Testis (tissue), 3 donors: ENCODE measurements around the gene ACTMAP. TPM values are rescaled to one million over a fixed set of nuclear protein-coding genes. Genes with fewer than 3 reads are reported as not detected.

Source experiments
- DNase-seq: peaks from one replicate; pipeline ENCODE4 v3.0.0-alpha.2; 2019
- H3K27ac ChIP-seq, 2 donors: fragments of 200-600 bp; sonication (generic); one replicate each; pipeline ENCODE4 v1.5.1; 2019
- H3K27me3 ChIP-seq: fragments of 200-600 bp; sonication (generic); one replicate; pipeline ENCODE4 v1.5.1; 2019
- H3K36me3 ChIP-seq: fragments of 200-600 bp; sonication (generic); one replicate; pipeline ENCODE4 v1.5.1; 2017; ENCODE audit warnings: low read depth; ENCODE audit errors: missing control alignments
- H3K4me1 ChIP-seq: fragments of 200-600 bp; sonication (generic); one replicate; pipeline ENCODE4 v1.5.1; 2019
- H3K4me3 ChIP-seq, 2 donors: fragments of 200-600 bp; sonication (generic); one replicate each; pipeline ENCODE4 v1.5.1; 2017 to 2019
- H3K9me3 ChIP-seq: fragments of 200-600 bp; sonication (generic); one replicate; pipeline ENCODE4 v1.5.1; 2017
- CTCF ChIP-seq, 3 experiments: fragments of 450-650 bp in 2 of 3; fragments of 200-600 bp in 1 of 3; sonication (generic) in 1 of 3; IDR thresholded peaks; one replicate each; pipeline ENCODE4 v1.5.1; 2016 to 2019; ENCODE audit warnings: antibody characterized with exemption in 3 of 3, mild to moderate bottlenecking in 2 of 3, moderate library complexity in 1 of 3
- POLR2A ChIP-seq: fragments of 450-650 bp; IDR thresholded peaks from one replicate; pipeline ENCODE4 v1.6.1; 2017; ENCODE audit warnings: antibody characterized with exemption, mild to moderate bottlenecking, moderate library complexity
- WGBS, 2 donors: methylation state at CpG; one replicate each; pipeline ENCODE4 v1.1.5; 2018; 5-methylcytosine and 5-hydroxymethylcytosine counted together
- intact Hi-C: fragments of 100-400 bp; cut with DNase I; formaldehyde crosslinking; loops from one replicate; pipeline ENCODE4 v1.15.1; 2023; ENCODE audit warnings: low total_unique reads
- polyA plus RNA-seq: library from polyadenylated mRNA; stranded (reverse); fragments of 350-450 nt; fragmentation: Illumina TruSeq; extraction: RNeasy Lipid Tissue Mini Kit (QIAGEN cat#74804); gene quantifications from one replicate; pipeline ENCODE4 v1.2.3, GENCODE V29; 2014; ENCODE audit warnings: low read depth, low replicate concordance; ENCODE audit not compliant: insufficient read depth
- small RNA-seq, 2 donors: library from RNA; depleted of rRNA; stranded (forward); fragments of <200 nt; gene quantifications; one replicate each; pipeline ENCODE3, GENCODE V24; 2016
- total RNA-seq, 2 donors: library from RNA; depleted of rRNA; stranded (reverse); fragments of >200 nt; gene quantifications; one replicate each; pipeline ENCODE4 v1.2.3, GENCODE V29; 2016

ACTMAP gene
- total and polyA plus RNA-seq, 3 donors from 2014 or later, result 14.8 to 21.5 (median 17.7) TPM

GRCh38 chr19:40693896-40694295 is 56.4 kb downstream of the ACTMAP start:
- no peaks in the 10 kb centered on the region for H3K9me3 ChIP-seq
- no peak overlapping the region for H3K27ac ChIP-seq
- DNase-seq, result no peak
- intact Hi-C loops, result no loop called here
- WGBS, 2 donors, result 82 to 97% methylated on average over 4 of the region's 4 CpGs
- H3K36me3 ChIP-seq, result no peaks in the 10 kb centered on the region
- no peak for TF ChIP-seq POLR2A
- no peak for TF ChIP-seq CTCF (IDR thresholded peaks at IDR 0.05)
- no peak overlapping the region for H3K4me3 ChIP-seq
- peaks cover 15% of the 10 kb centered on the region for H3K4me1 ChIP-seq
- H3K27me3 ChIP-seq, result no peaks in the 10 kb centered on the region

GRCh38 chr19:40693150-40693788 is 57.0 kb downstream of the ACTMAP start:
- DNase-seq, result no peak
- no peaks in the 10 kb centered on the region for H3K36me3 ChIP-seq
- no peak overlapping the region for H3K27ac ChIP-seq
- H3K9me3 ChIP-seq, result no peaks in the 10 kb centered on the region
- intact Hi-C loops, result no loop called here
- no peak for TF ChIP-seq CTCF (IDR thresholded peaks at IDR 0.05)
- no peak for TF ChIP-seq POLR2A
- peaks cover 15% of the 10 kb centered on the region for H3K4me1 ChIP-seq
- no peaks in the 10 kb centered on the region for H3K27me3 ChIP-seq
- WGBS, 2 donors, result 88 to 98% methylated on average over 9 to 11 of the region's 11 CpGs
- no peak overlapping the region for H3K4me3 ChIP-seq

- intact Hi-C loops, result no loop called here
- no peak for DNase-seq
- Histone ChIP-seq H3K4me3 (no peak overlapping the region), H3K36me3 (no peaks in the 10 kb centered on the region), H3K9me3 (no peaks in the 10 kb centered on the region), H3K4me1 (peaks cover 19% of the 10 kb centered on the region), H3K27ac (peak overlapping the region in 1 of 2 donors; percentile 92), H3K27me3 (no peaks in the 10 kb centered on the region)
- 64 to 79% methylated on average over 14 of the region's 14 CpGs for WGBS, 2 donors
- no peak for TF ChIP-seq CTCF (IDR thresholded peaks at IDR 0.05)
- TF ChIP-seq POLR2A, result no peak
These were observed 58.1 kb downstream of the ACTMAP start for GRCh38 chr19:40692212-40692551.

GRCh38 chr19:40691421-40692211 is 58.7 kb downstream of the ACTMAP start:
- Histone ChIP-seq H3K27ac (peak overlapping the region; percentile 76 to 92), H3K27me3 (no peaks in the 10 kb centered on the region), H3K9me3 (no peaks in the 10 kb centered on the region), H3K4me3 (peak overlapping the region in 1 of 2 donors; percentile 80), H3K36me3 (no peaks in the 10 kb centered on the region), H3K4me1 (peaks cover 19% of the 10 kb centered on the region)
- TF ChIP-seq POLR2A, result no peak
- TF ChIP-seq CTCF (IDR thresholded peaks at IDR 0.05), result no peak
- intact Hi-C loops, result no loop called here
- 39 to 40% methylated on average over 22 to 24 of the region's 24 CpGs for WGBS, 2 donors
- no peak for DNase-seq

Small RNA genes within 50 kb of the gene (small RNA-seq; reads per million reads assigned to genes)
- 0 reads per million in 2 donors for gene RNU6-195P

Other genes with a start within 250 kb of the ACTMAP start
- 10 to 100 TPM; 35.6 to 56.3 TPM for gene SHKBP1, start 173.6 kb downstream of the ACTMAP start, total RNA-seq
- gene SHKBP1, start 173.6 kb downstream of the ACTMAP start, polyA plus RNA-seq, result 37.2 TPM
- gene LTBP4, start 149.1 kb downstream of the ACTMAP start, total RNA-seq, result 100 to 1,000 TPM; 309 to 417 TPM
- 270 TPM for gene LTBP4, start 149.1 kb downstream of the ACTMAP start, polyA plus RNA-seq
- 10 to 100 TPM; 42.7 to 52.1 TPM for gene NUMBL, start 59.8 kb downstream of the ACTMAP start, total RNA-seq
- gene NUMBL, start 59.8 kb downstream of the ACTMAP start, polyA plus RNA-seq, result 19.9 TPM
- 10 to 100 TPM; 56.6 to 71.7 TPM for gene COQ8B, start 33.6 kb downstream of the ACTMAP start, total RNA-seq
- 43.8 TPM for gene COQ8B, start 33.6 kb downstream of the ACTMAP start, polyA plus RNA-seq
- gene ITPKC, start 33.4 kb downstream of the ACTMAP start, total RNA-seq, result 10 to 100 TPM; 19.2 to 20.8 TPM
- 11.6 TPM for gene ITPKC, start 33.4 kb downstream of the ACTMAP start, polyA plus RNA-seq
- gene SNRPA, start 726 bp upstream of the ACTMAP start, total RNA-seq, result 10 to 100 TPM; 89.8 to 91.5 TPM
- 67.8 TPM for gene SNRPA, start 726 bp upstream of the ACTMAP start, polyA plus RNA-seq
- 1 to 10 TPM; 2.4 to 2.8 TPM for gene MIA, start 25.0 kb upstream of the ACTMAP start, total RNA-seq
- gene MIA, start 25.0 kb upstream of the ACTMAP start, polyA plus RNA-seq, result 2.9 TPM
- 10 to 100 TPM; 44.7 to 49.3 TPM for gene RAB4B, start 27.8 kb upstream of the ACTMAP start, total RNA-seq
- 46.7 TPM for gene RAB4B, start 27.8 kb upstream of the ACTMAP start, polyA plus RNA-seq
- 100 to 1,000 TPM; 245 to 260 TPM for gene EGLN2, start 48.7 kb upstream of the ACTMAP start, total RNA-seq
- gene EGLN2, start 48.7 kb upstream of the ACTMAP start, polyA plus RNA-seq, result 489 TPM
- gene CYP2A6, start 100.0 kb upstream of the ACTMAP start, total RNA-seq, result not detected
- not detected for gene CYP2A6, start 100.0 kb upstream of the ACTMAP start, polyA plus RNA-seq
- 1 to 10 TPM in 1 of 2 donors, not detected in 1; 1.1 TPM for gene CYP2A7, start 131.8 kb upstream of the ACTMAP start, total RNA-seq
- not detected for gene CYP2A7, start 131.8 kb upstream of the ACTMAP start, polyA plus RNA-seq
- under 1 TPM; 0.19 to 0.39 TPM for gene CYP2B6, start 240.8 kb upstream of the ACTMAP start, total RNA-seq
- gene CYP2B6, start 240.8 kb upstream of the ACTMAP start, polyA plus RNA-seq, result not detected